Hepatocyte (in vitro differentiated cells): ENCODE results near the gene PLPP4. TPM values are rescaled to one million over a fixed set of nuclear protein-coding genes. Genes with fewer than 3 reads are reported as not detected.

ENCODE experiments used
- DNase-seq: peaks from one replicate; pipeline ENCODE4 v3.0.0-alpha.2; 2016; ENCODE audit warnings: low spot score
- H2AFZ ChIP-seq: fragments of 200-600 bp; sonication (generic); 2 replicates; pipeline ENCODE4 v1.6.0; 2016; ENCODE audit warnings: antibody characterized with exemption, mild to moderate bottlenecking
- H3K27ac ChIP-seq: fragments of 200-600 bp; sonication (generic); 2 replicates; pipeline ENCODE4 v1.5.1; 2016; ENCODE audit warnings: mild to moderate bottlenecking
- H3K27me3 ChIP-seq: fragments of 200-600 bp; sonication (generic); 2 replicates; pipeline ENCODE4 v1.6.1; 2016
- H3K36me3 ChIP-seq: fragments of 200-600 bp; sonication (generic); replicated peaks from 2 replicates; pipeline ENCODE4 v1.5.1; 2016; ENCODE audit warnings: low read depth; ENCODE audit not compliant: insufficient read depth
- H3K4me1 ChIP-seq: fragments of 200-600 bp; sonication (generic); 2 replicates; pipeline ENCODE4 v1.5.1; 2016; ENCODE audit warnings: mild to moderate bottlenecking, moderate library complexity; ENCODE audit not compliant: insufficient read depth
- H3K4me2 ChIP-seq: fragments of 200-600 bp; sonication (generic); 2 replicates; pipeline ENCODE4 v1.6.0; 2016
- H3K4me3 ChIP-seq: fragments of 200-600 bp; sonication (generic); 2 replicates; pipeline ENCODE4 v1.5.1; 2016; ENCODE audit warnings: mild to moderate bottlenecking
- H3K79me2 ChIP-seq: fragments of 200-600 bp; sonication (generic); 2 replicates; pipeline ENCODE4 v1.6.0; 2017; ENCODE audit warnings: mild to moderate bottlenecking
- H3K9me2 ChIP-seq: fragments of 200-600 bp; sonication (generic); replicated peaks from 2 replicates; pipeline ENCODE4 v1.6.0; 2017; ENCODE audit warnings: mild to moderate bottlenecking; ENCODE audit not compliant: insufficient read depth
- H3K9me3 ChIP-seq: fragments of 200-600 bp; sonication (generic); 2 replicates; pipeline ENCODE4 v1.5.1; 2016; ENCODE audit warnings: low read depth, mild to moderate bottlenecking
- H4K20me1 ChIP-seq: fragments of 200-600 bp; sonication (generic); 2 replicates; pipeline ENCODE4 v1.6.0; 2016; ENCODE audit warnings: mild to moderate bottlenecking; ENCODE audit not compliant: insufficient read depth, poor library complexity, severe bottlenecking
- CTCF ChIP-seq: fragments of 200-600 bp; sonication (generic); IDR thresholded peaks from 2 replicates; pipeline ENCODE4 v1.5.1; 2016; ENCODE audit warnings: antibody characterized with exemption, mild to moderate bottlenecking; ENCODE audit not compliant: poor library complexity
- EZH2 ChIP-seq: fragments of 200-600 bp; sonication (generic); IDR thresholded peaks from 2 replicates; pipeline ENCODE4 v1.6.1; 2016; ENCODE audit warnings: antibody characterized with exemption, mild to moderate bottlenecking, borderline replicate concordance
- EZH2phosphoT487 ChIP-seq: fragments of 200-600 bp; sonication (generic); IDR thresholded peaks from one replicate; pipeline ENCODE4 v1.6.1; 2018; ENCODE audit warnings: antibody characterized with exemption, mild to moderate bottlenecking, low read depth, moderate library complexity; ENCODE audit not compliant: unreplicated experiment, severe bottlenecking
- WGBS: methylation state at CpG from one replicate; pipeline ENCODE4 v1.1.6; 2016; ENCODE audit warnings: low lambda C conversion rate; ENCODE audit errors: missing lambda C conversion rate; 5-methylcytosine and 5-hydroxymethylcytosine counted together
- polyA plus RNA-seq: library from polyadenylated mRNA; unstranded; fragments of >200 nt; fragmentation: Nextera tagmentation; extraction: Ambion mirVana; gene quantifications from 2 replicates; pipeline ENCODE4 v1.2.1, GENCODE V29; 2016
- total RNA-seq: library from RNA; depleted of rRNA; stranded (reverse); fragments of >200 nt; gene quantifications from 2 replicates; pipeline ENCODE4 v1.2.3, GENCODE V29; 2014

PLPP4 gene
- total and polyA plus RNA-seq, 2 experiments from 2014 or later, result 3.4 to 10.8 TPM

- H3K9me2 ChIP-seq, result no peaks in the 10 kb centered on the region
- H3K4me2 ChIP-seq, result no peak overlapping the region
- TF ChIP-seq CTCF, result no peak
- no peak for TF ChIP-seq EZH2phosphoT487
- no peak for TF ChIP-seq EZH2
- no peak overlapping the region for H3K4me3 ChIP-seq
- H3K4me1 ChIP-seq, result no peaks in the 10 kb centered on the region
- no peaks in the 10 kb centered on the region for H3K79me2 ChIP-seq
- no peak overlapping the region for H2AFZ ChIP-seq
- no peaks in the 10 kb centered on the region for H3K36me3 ChIP-seq
- no peak for DNase-seq
- no peak overlapping the region for H3K27ac ChIP-seq
- H4K20me1 ChIP-seq, result no peaks in the 10 kb centered on the region
- H3K9me3 ChIP-seq, result no peaks in the 10 kb centered on the region
- no peaks in the 10 kb centered on the region for H3K27me3 ChIP-seq
- WGBS, result 40% methylated on average over 1 of the region's 1 CpG
Measured at GRCh38 chr10:120490288-120490687, 33.3 kb downstream of the PLPP4 start.

GRCh38 chr10:120492346-120492745, 35.3 kb downstream of the PLPP4 start:
- no peak for DNase-seq
- Histone ChIP-seq H2AFZ (no peak overlapping the region), H3K9me2 (no peaks in the 10 kb centered on the region), H3K27ac (no peak overlapping the region), H3K4me3 (no peak overlapping the region), H3K79me2 (no peaks in the 10 kb centered on the region), H3K27me3 (no peaks in the 10 kb centered on the region), H3K9me3 (no peaks in the 10 kb centered on the region), H4K20me1 (no peaks in the 10 kb centered on the region), H3K4me1 (no peaks in the 10 kb centered on the region), H3K4me2 (no peak overlapping the region), H3K36me3 (no peaks in the 10 kb centered on the region)
- TF ChIP-seq CTCF (no peak), EZH2phosphoT487 (no peak), EZH2 (no peak)
- WGBS, result 44% methylated on average over 3 of the region's 3 CpGs

GRCh38 chr10:120493411-120494312, 36.6 kb downstream of the PLPP4 start:
- Histone ChIP-seq H3K9me2 (no peaks in the 10 kb centered on the region), H3K4me1 (no peaks in the 10 kb centered on the region), H4K20me1 (no peaks in the 10 kb centered on the region), H2AFZ (no peak overlapping the region), H3K27ac (no peak overlapping the region), H3K4me2 (no peak overlapping the region), H3K27me3 (no peaks in the 10 kb centered on the region), H3K4me3 (no peak overlapping the region), H3K36me3 (no peaks in the 10 kb centered on the region), H3K9me3 (no peaks in the 10 kb centered on the region), H3K79me2 (no peaks in the 10 kb centered on the region)
- no peak for TF ChIP-seq EZH2phosphoT487
- TF ChIP-seq EZH2, result no peak
- 92% methylated on average over 11 of the region's 11 CpGs for WGBS
- no peak for DNase-seq

- no peak overlapping the region for H3K27ac ChIP-seq
- H3K9me3 ChIP-seq, result no peaks in the 10 kb centered on the region
- H3K4me1 ChIP-seq, result no peaks in the 10 kb centered on the region
- no peaks in the 10 kb centered on the region for H3K9me2 ChIP-seq
- DNase-seq, result no peak
- no peak overlapping the region for H3K4me3 ChIP-seq
- no peak overlapping the region for H3K4me2 ChIP-seq
- TF ChIP-seq EZH2phosphoT487, result no peak
- TF ChIP-seq EZH2, result no peak
- no peak for TF ChIP-seq CTCF
- H3K79me2 ChIP-seq, result no peaks in the 10 kb centered on the region
- 90% methylated on average over 6 of the region's 6 CpGs for WGBS
- no peaks in the 10 kb centered on the region for H4K20me1 ChIP-seq
- no peaks in the 10 kb centered on the region for H3K27me3 ChIP-seq
- H2AFZ ChIP-seq, result no peak overlapping the region
- H3K36me3 ChIP-seq, result no peaks in the 10 kb centered on the region
Measured at GRCh38 chr10:120494313-120494710, 37.3 kb downstream of the PLPP4 start.
